SJSA1 (cell line): ENCODE data around the gene CTRL. TPM values are rescaled to one million over a fixed set of nuclear protein-coding genes. Genes with fewer than 3 reads are reported as not detected.
A peak's percentile ranks its signal among the peaks of the same experiment; 100 is the strongest.
"Not testable (repeated sequence)": the region's sequence is repeated elsewhere in the genome, so short reads cannot be mapped to it uniquely, and the experiment has no call there.

Source experiments
- DNase-seq, 2 experiments: peaks; one replicate each; pipeline ENCODE4 v3.0.0-alpha.2; 2015 to 2020; ENCODE audit warnings: low spot score in 2 of 2, low read depth in 1 of 2
- H3K27ac ChIP-seq: fragments of 250-450 bp; sonication (Bioruptor Pico); 2 replicates; pipeline ENCODE4 v1.5.1; 2020; ENCODE audit warnings: mild to moderate bottlenecking, moderate library complexity
- H3K27me3 ChIP-seq: fragments of 250-450 bp; sonication (Bioruptor Pico); replicated peaks from 2 replicates; pipeline ENCODE4 v1.5.1; 2020; ENCODE audit warnings: mild to moderate bottlenecking, moderate library complexity
- H3K36me3 ChIP-seq: fragments of 250-450 bp; sonication (Bioruptor Pico); 2 replicates; pipeline ENCODE4 v1.5.1; 2020; ENCODE audit warnings: mild to moderate bottlenecking
- H3K4me1 ChIP-seq: fragments of 250-450 bp; sonication (Bioruptor Pico); replicated peaks from 2 replicates; pipeline ENCODE4 v1.6.1; 2021; ENCODE audit warnings: mild to moderate bottlenecking
- H3K4me3 ChIP-seq: fragments of 250-450 bp; sonication (Bioruptor Pico); 2 replicates; pipeline ENCODE4 v1.5.1; 2020; ENCODE audit warnings: mild to moderate bottlenecking
- H3K9me3 ChIP-seq: fragments of 250-450 bp; sonication (Bioruptor Pico); replicated peaks from 2 replicates; pipeline ENCODE4 v1.5.1; 2020; ENCODE audit warnings: mild to moderate bottlenecking
- total RNA-seq: library from RNA; depleted of rRNA; stranded (reverse); fragments of >200 nt; shearing (Covaris generic); gene quantifications from 2 replicates; pipeline ENCODE4 v1.2.3, GENCODE V29; 2014; rRNA removed

Gene CTRL
- 0.09 and 0.29 TPM in 2 replicates for total RNA-seq

- Histone ChIP-seq H3K4me3 (no peak within 1 kb of the TSS), H3K9me3 (no peaks in the 10 kb centered on the region), H3K27me3 (no peaks in the 10 kb centered on the region), H3K4me1 (peaks cover 10% of the 10 kb centered on the region), H3K27ac (no peak within 1 kb of the TSS), H3K36me3 (peaks cover 51% of the 10 kb centered on the region)
- DNase-seq, result no peak
Observed at GRCh38 chr16:67931712-67932461, at the start of gene CTRL. Gene CTRL, minus strand, starts transcription at chr16:67931862. Its CDS starts 10 bp downstream, at chr16:67931852.

GRCh38 chr16:67979955-67980678 lies 48.5 kb upstream of the CTRL start, which contains the start of gene DPEP3:
Gene DPEP3, minus strand, starts transcription at chr16:67980499. Its CDS starts 119 bp downstream, at chr16:67980380.
- H3K27me3 ChIP-seq, result no peaks in the 10 kb centered on the region
- no peaks in the 10 kb centered on the region for H3K36me3 ChIP-seq
- no peak within 1 kb of the TSS for H3K4me3 ChIP-seq
- peaks cover 5% of the 10 kb centered on the region for H3K4me1 ChIP-seq
- no peak for DNase-seq
- no peak within 1 kb of the TSS for H3K27ac ChIP-seq
- no peaks in the 10 kb centered on the region; the same call in 1 of the 2 replicates for H3K9me3 ChIP-seq

DNA sequence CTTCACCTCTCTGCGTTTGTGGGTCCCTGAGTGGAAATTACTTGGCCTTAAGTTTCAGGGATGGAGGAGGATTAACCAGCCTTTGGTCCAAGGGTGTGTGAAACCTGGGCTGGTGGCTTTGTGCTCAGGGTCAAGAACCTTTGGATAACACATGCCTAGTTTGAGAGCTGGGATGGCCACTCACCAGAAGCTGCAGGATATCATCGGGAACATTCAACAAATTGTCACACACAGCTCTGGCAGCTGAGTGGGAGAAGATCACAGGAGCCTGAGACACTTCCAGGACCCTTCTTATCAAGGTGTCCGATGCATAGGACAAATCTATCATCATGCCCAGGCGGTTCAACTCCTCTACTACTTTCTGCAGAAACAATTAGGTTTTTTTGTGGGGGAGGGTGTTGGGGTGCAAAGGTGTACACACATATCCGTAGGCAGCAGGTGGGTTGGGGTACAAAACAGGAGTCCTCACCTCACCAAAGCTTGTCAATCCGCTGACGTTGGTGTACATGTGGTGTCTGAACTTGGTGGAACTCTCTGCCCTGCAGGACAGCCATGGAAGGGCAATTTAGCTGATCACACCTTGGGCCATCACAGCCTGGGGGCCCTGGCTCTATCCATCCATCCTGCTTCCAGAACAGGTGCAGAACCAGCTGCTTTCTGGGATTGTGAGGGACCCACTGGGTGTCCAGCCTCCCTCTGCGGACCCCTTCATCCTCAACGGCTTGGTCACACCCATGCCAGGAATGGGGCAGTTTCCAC lies 46.0 kb upstream of the CTRL start:
- no peak for DNase-seq
- Histone ChIP-seq H3K36me3 (no peaks in the 10 kb centered on the region), H3K4me1 (no peaks in the 10 kb centered on the region), H3K9me3 (no peaks in the 10 kb centered on the region; the same call in 1 of the 2 replicates), H3K27ac (no peak overlapping the region), H3K27me3 (no peaks in the 10 kb centered on the region), H3K4me3 (no peak overlapping the region)

DNA sequence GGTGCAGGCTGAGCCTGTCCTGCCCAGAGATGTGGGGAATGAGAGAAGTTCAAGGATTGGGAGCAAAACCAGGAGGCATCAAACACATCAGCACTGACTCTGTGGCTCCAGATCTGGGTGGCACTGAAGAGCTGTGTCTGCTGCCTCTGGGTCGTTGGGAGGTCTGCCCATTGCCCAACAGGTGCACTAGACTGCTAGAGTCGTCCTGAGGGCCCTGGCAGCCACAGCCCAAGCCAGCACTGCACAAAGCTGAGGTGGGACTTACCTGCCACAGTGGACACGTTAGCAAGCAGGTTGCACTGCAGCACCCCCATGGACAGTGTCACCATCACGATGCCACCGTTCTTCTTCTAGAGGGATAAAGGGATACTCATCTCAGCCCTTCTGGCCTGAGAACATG lies 45.3 kb upstream of the CTRL start:
- Histone ChIP-seq H3K9me3 (no peaks in the 10 kb centered on the region; the same call in 1 of the 2 replicates), H3K27ac (no peak overlapping the region), H3K4me1 (no peaks in the 10 kb centered on the region), H3K27me3 (no peaks in the 10 kb centered on the region), H3K4me3 (no peak overlapping the region), H3K36me3 (no peaks in the 10 kb centered on the region)
- no peak for DNase-seq

DNA sequence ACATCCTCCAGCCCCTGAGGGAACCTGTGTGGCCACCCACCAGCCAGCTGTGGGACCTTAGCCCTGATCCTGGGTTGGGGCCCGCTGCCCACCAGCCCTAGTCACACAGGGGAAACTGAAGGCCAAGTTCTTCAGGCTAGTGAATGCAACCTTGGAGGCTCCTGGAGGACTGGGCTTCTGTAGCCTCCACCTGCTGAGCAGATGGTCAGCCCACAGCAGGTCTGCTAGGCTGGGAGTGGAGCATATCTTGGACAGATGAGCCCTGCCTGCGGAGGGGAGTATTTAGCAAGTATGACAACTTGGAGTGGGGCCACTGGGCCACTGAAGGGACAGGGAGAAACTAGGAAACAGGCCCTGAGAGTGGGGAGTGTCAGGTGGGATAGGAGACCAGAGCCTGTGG lies 44.5 kb upstream of the CTRL start:
- DNase-seq, result no peak
- no peak overlapping the region for H3K4me3 ChIP-seq
- H3K9me3 ChIP-seq, result no peaks in the 10 kb centered on the region; the same call in 1 of the 2 replicates
- H3K4me1 ChIP-seq, result no peaks in the 10 kb centered on the region
- H3K36me3 ChIP-seq, result no peaks in the 10 kb centered on the region
- no peak overlapping the region for H3K27ac ChIP-seq
- no peaks in the 10 kb centered on the region for H3K27me3 ChIP-seq

DNA sequence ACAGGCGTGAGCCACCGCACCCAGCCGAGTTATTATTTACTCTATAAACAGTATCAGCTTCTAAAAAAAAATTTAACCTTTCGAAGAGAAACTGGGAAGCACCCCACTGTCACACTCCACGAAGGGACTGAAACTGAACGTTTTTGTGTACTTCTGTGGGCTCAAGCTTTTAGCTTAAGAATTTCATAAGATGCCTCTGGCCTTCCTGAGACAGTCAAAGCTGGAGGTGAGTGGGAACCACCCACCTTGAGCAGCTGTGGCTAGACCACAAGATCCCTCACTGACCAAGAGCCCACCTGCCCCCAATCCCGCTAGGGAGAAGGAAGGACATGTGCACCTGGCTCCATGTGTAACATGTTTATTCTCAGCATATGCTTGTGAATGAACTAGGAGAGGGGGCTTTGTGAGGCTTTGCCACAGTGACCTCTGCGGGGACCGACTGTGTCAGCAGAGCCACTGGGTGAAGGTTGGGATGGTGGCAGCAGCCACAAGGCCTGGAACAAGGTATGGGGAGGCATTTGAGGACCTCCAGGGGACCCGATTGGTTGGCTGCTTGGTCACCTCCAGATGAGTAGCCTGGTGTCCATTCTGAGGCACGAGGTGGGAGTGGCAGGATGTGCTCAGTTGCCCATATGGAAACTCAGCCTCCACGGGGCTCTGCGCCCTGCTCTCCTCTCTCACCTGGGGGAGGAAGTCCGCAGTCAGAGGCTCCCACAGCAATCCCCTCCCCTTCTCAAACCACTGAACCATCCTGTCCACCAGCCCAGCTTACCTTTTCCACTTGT lies 43.9 kb upstream of the CTRL start:
- Histone ChIP-seq H3K27me3 (no peaks in the 10 kb centered on the region), H3K4me1 (no peaks in the 10 kb centered on the region), H3K36me3 (no peaks in the 10 kb centered on the region), H3K27ac (no peak overlapping the region), H3K9me3 (no peaks in the 10 kb centered on the region; the same call in 1 of the 2 replicates), H3K4me3 (no peak overlapping the region)
- DNase-seq, result no peak

DNA sequence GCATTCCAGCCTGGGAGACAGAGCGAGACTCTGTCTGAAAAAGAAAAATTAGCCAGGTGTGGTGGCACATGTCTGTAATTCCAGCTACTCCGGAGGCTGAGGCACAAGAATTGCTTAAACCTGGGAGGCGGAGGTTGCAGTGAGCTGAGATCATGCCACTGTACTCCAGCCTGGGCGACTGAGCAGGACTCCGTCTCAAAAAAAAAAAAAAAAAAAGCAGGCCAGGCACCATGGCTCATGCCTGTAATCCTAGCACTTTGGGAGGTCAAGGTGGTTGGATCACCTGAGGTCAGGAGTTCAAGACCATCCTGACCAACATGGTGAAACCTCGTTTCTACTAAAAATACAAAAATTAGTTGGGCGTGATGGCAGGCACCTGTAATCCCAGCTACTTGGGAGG lies 40.6 kb upstream of the CTRL start:
- H3K27ac ChIP-seq, H3K4me1 ChIP-seq, DNase-seq, H3K27me3 ChIP-seq, H3K4me3 ChIP-seq, H3K9me3 ChIP-seq: not testable (repeated sequence)
- peaks cover 11% of the 10 kb centered on the region for H3K36me3 ChIP-seq

- Histone ChIP-seq H3K36me3 (peaks cover 23% of the 10 kb centered on the region), H3K4me1 (peaks cover 18% of the 10 kb centered on the region), H3K4me3 (no peak overlapping the region), H3K27me3 (no peaks in the 10 kb centered on the region), H3K27ac (no peak overlapping the region), H3K9me3 (peaks cover 4% of the 10 kb centered on the region)
- no peak for DNase-seq
Observed at GRCh38 chr16:67971111-67971510, 39.4 kb upstream of the CTRL start.

DNA sequence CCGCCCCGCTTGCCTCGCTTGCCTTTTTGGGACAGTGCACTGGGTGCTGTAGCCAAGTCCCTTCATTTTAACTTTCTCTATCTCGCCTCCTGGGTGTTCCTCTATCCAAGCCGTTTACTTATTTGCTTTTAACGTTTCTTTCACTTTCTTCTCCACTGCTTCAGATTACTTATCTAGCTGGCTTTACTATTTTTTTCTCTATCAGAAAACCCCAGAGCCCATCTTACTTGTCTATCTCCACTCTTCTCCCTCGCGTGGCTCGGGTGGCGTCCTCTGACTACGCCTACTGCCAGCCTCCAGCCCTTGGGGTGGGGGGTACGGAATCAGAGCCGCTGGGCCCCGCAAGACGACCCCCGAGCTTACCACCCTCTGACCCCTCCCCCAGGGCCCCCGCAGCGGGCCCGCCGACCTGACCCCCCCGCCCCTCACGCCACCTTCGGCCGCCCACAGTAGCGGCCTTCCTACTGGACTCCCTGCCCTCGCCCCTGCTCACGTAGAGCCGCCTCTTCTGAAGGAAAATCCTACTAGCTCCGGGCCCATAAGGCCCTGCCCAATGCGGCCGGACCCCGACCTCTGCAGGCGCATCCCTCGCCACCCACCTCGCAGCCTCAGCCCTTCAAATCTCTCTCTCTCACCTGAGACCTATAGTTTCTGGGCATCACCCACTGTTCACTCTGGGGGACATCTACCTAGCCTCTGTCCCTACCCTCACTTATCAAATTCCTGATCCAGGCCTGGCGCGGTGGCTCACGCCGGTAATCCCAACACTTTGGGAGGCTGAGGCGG lies 37.8 kb upstream of the CTRL start:
- no peak for DNase-seq
- Histone ChIP-seq H3K36me3 (peaks cover 40% of the 10 kb centered on the region), H3K4me1 (peaks cover 26% of the 10 kb centered on the region), H3K4me3 (no peak overlapping the region), H3K27ac (no peak overlapping the region), H3K27me3 (no peaks in the 10 kb centered on the region), H3K9me3 (peaks cover 4% of the 10 kb centered on the region)

DNA sequence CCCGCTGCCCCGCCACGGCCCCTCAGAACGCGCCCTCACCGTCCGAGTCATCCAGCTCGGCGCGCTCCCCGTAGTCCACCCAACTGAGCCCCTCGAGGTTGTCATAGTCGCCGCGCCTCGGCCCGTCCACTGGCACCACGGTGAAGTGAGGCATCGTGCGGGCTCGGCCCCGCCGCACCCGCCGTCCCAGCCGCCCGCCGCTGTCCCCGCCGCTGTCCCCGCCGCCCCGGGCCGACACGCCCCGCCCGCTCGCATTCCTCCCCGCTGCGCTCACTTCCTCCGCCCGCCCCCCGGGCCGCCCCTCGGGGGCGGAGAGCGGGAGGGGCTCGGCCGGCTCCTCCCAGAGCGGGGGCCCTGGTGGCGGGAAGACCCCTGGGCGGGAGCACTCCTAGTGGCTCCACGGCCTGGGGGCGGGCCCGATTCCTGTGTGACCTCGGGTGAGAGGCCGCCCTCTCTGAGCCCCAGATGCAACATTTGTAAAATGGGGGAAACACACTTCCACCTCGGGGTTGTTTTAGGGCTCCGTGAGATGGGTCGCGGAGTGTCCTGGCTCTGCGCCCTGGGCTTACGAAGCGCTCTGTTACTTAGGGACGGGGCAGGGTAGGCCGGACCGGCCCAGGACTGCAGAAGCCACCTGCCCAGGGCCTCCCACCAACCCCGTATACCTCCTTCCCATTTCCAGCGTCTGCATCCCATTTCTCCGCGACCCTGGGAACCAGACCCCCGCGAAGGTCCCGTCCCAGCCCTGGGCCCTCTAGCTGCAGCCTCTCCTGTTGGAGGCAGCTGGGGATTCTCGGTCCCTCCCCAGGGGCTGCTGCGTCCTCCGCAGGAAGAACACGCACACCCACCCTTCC lies 37.0 kb upstream of the CTRL start, which contains the start of gene SLC12A4:
Gene SLC12A4, minus strand, starts transcription at position 238 of the 854 bp plus-strand sequence. Its CDS starts 84 bp downstream, at position 154.
- DNase-seq, result peak; percentile 80 to 92
- no peaks in the 10 kb centered on the region for H3K27me3 ChIP-seq
- peaks cover 4% of the 10 kb centered on the region for H3K9me3 ChIP-seq
- H3K27ac ChIP-seq, result peak within 1 kb of the TSS; percentile 97
- H3K36me3 ChIP-seq, result peaks cover 48% of the 10 kb centered on the region
- H3K4me3 ChIP-seq, result peak within 1 kb of the TSS; percentile 98
- peaks cover 26% of the 10 kb centered on the region for H3K4me1 ChIP-seq

DNA sequence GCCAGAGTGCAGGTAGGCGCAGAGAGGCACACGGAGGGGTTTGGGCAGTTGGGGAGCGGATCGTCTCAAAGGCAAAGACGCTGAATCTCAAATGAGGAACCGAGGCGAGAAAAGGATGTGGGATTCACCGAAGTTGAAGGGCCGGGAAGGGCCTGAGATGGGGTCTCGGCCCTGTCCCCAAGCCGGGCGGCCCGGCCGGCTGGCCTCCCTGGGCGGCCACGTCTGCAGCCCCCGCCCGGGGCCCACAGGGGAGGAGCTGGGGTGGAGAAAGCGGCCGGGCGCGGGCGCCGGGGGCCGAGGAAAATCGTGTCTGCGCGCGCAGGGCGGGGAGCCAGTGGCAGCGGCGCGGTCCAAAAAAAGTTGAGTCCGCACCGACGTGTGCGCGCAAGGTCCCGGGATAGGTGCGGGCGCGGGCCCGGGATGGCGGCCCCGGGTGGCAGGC lies 36.3 kb upstream of the CTRL start:
- H3K9me3 ChIP-seq, result peaks cover 4% of the 10 kb centered on the region
- H3K36me3 ChIP-seq, result peaks cover 55% of the 10 kb centered on the region
- peak in 1 of 2 experiments; percentile 61 for DNase-seq
- peaks cover 26% of the 10 kb centered on the region for H3K4me1 ChIP-seq
- peak overlapping the region; percentile 97 for H3K27ac ChIP-seq
- peak overlapping the region; percentile 98 for H3K4me3 ChIP-seq
- H3K27me3 ChIP-seq, result no peaks in the 10 kb centered on the region
